Placental pericyte (primary cell): ENCODE results near the gene RMDN3. TPM values are rescaled to one million over a fixed set of nuclear protein-coding genes. Genes with fewer than 3 reads are reported as not detected.

Source experiments
- small RNA-seq: library from RNA; depleted of rRNA; stranded (forward); fragments of <200 nt; gene quantifications from one replicate; pipeline ENCODE3, GENCODE V24; 2012; ENCODE audit warnings: low replicate concordance
- total RNA-seq: library from RNA; depleted of rRNA; stranded (reverse); fragments of >200 nt; gene quantifications from 2 replicates; pipeline ENCODE4 v1.2.3, GENCODE V29; 2012

The RMDN3 gene
- 24.2 and 36.3 TPM in 2 replicates for total RNA-seq

GRCh38 chr15:40754883-40755811, at the start of gene RMDN3:
Gene RMDN3, minus strand, starts transcription at chr15:40755254. Its CDS starts 471 bp downstream, at chr15:40754783.

GRCh38 chr15:40769274-40770146, 14.5 kb upstream of the RMDN3 start, which contains the start of gene C15orf62:
Gene C15orf62, plus strand, starts transcription at chr15:40769980. Its CDS starts 516 bp downstream, at chr15:40770496.

GRCh38 chr15:40763801-40764628, 9.0 kb upstream of the RMDN3 start, which contains the start of gene GCHFR:
Gene GCHFR, plus strand, starts transcription at chr15:40764068. Its CDS starts 113 bp downstream, at chr15:40764181.

GRCh38 chr15:40694688-40695468, 60.2 kb downstream of the RMDN3 start, which contains the start of gene RAD51:
Gene RAD51, plus strand, starts transcription at chr15:40695174. Its CDS starts 3,585 bp downstream, at chr15:40698759.

Small RNA genes lying within 50 kb of the gene (small RNA-seq; reads per million reads assigned to genes)
- not detected for gene SUMO2P15

Other genes starting within 250 kb of the RMDN3 start
- 12.0 and 15.0 TPM in 2 replicates for gene CCDC32, start 190.2 kb downstream of the RMDN3 start, total RNA-seq
- gene RPUSD2, start 186.0 kb downstream of the RMDN3 start, total RNA-seq = 11.4 and 15.6 TPM in 2 replicates
- gene KNL1, start 161.0 kb downstream of the RMDN3 start, total RNA-seq = 1.1 and 63.7 TPM in 2 replicates
- 2.0 and 10.7 TPM in 2 replicates for gene RAD51, start 60.1 kb downstream of the RMDN3 start, total RNA-seq
- 1.0 and 3.3 TPM in 2 replicates for gene GCHFR, start 8.8 kb upstream of the RMDN3 start, total RNA-seq
- not detected in 2 replicates for gene C15orf62, start 14.7 kb upstream of the RMDN3 start, total RNA-seq
- 20.6 and 25.6 TPM in 2 replicates for gene ZFYVE19, start 51.8 kb upstream of the RMDN3 start, total RNA-seq
- gene DNAJC17, start 52.2 kb upstream of the RMDN3 start, total RNA-seq = 13.6 and 17.2 TPM in 2 replicates
- not detected in 2 replicates for gene PPP1R14D, start 73.5 kb upstream of the RMDN3 start, total RNA-seq
- gene SPINT1, start 88.8 kb upstream of the RMDN3 start, total RNA-seq = 0.44 and 1.3 TPM in 2 replicates
- not detected in 2 replicates for gene RHOV, start 119.0 kb upstream of the RMDN3 start, total RNA-seq
- gene VPS18, start 139.2 kb upstream of the RMDN3 start, total RNA-seq = 56.7 and 78.3 TPM in 2 replicates
- gene DLL4, start 174.1 kb upstream of the RMDN3 start, total RNA-seq = 9.4 and 53.4 TPM in 2 replicates
- 57.3 and 143 TPM in 2 replicates for gene CHAC1, start 198.2 kb upstream of the RMDN3 start, total RNA-seq